GM21576 (cell line): ENCODE measurements around the gene TRIM28.
"Not testable (repeated sequence)": the region's sequence is repeated elsewhere in the genome, so short reads cannot be mapped to it uniquely, and the experiment has no call there.

Experiments used
- ATAC-seq: cut with Tn5 transposase; IDR thresholded peaks from one replicate; pipeline ENCODE4 v1.9.1; 2021; ENCODE audit warnings: mild to moderate bottlenecking, moderate library complexity; ENCODE audit not compliant: unreplicated experiment

The TRIM28 gene

GRCh38 chr19:58543826-58544590 lies at the start of gene TRIM28:
TRIM28 (plus strand) TSS chr19:58544064; CDS start chr19:58544758, 694 bp downstream.
- peak; percentile 69 for ATAC-seq

- no peak for ATAC-seq
Measured at GRCh38 chr19:58497634-58498170, 46.2 kb upstream of the TRIM28 start.

GRCh38 chr19:58498316-58499020 lies 45.4 kb upstream of the TRIM28 start:
- ATAC-seq: no peak

GRCh38 chr19:58499021-58499927 lies 44.6 kb upstream of the TRIM28 start:
- peak; percentile 81 for ATAC-seq

- ATAC-seq: no peak
Measured at GRCh38 chr19:58500242-58500641, 43.6 kb upstream of the TRIM28 start.

GRCh38 chr19:58507602-58508223 lies 36.2 kb upstream of the TRIM28 start:
- not testable (repeated sequence) for ATAC-seq

- no peak for ATAC-seq
Measured at GRCh38 chr19:58509731-58510083, 34.2 kb upstream of the TRIM28 start.

- no peak for ATAC-seq
Measured at GRCh38 chr19:58510084-58510862, 33.6 kb upstream of the TRIM28 start.

- ATAC-seq: no peak
Measured at GRCh38 chr19:58511353-58512208, 32.3 kb upstream of the TRIM28 start, which contains the start of gene SLC27A5. SLC27A5 (minus strand) TSS chr19:58511992; CDS start chr19:58511955, 37 bp downstream.

- ATAC-seq: no peak
Measured at GRCh38 chr19:58513213-58513693, 30.6 kb upstream of the TRIM28 start.

- peak; percentile 71 for ATAC-seq
Measured at GRCh38 chr19:58513694-58514563, 29.9 kb upstream of the TRIM28 start.

- no peak for ATAC-seq
Measured at GRCh38 chr19:58514564-58515022, 29.3 kb upstream of the TRIM28 start.

- ATAC-seq: no peak
Measured at GRCh38 chr19:58515259-58515658, 28.6 kb upstream of the TRIM28 start.

GRCh38 chr19:58516246-58516836 lies 27.5 kb upstream of the TRIM28 start:
- no peak for ATAC-seq

- ATAC-seq: no peak
Measured at GRCh38 chr19:58516964-58517833, 26.7 kb upstream of the TRIM28 start.
